GM19351 (cell line): ENCODE data around the gene MTHFD2.
"Not testable (repeated sequence)": the region's sequence is repeated elsewhere in the genome, so short reads cannot be mapped to it uniquely, and the experiment has no call there.

Experiments
- ATAC-seq: cut with Tn5 transposase; IDR thresholded peaks from one replicate; pipeline ENCODE4 v1.9.1; 2021; ENCODE audit warnings: mild to moderate bottlenecking, moderate library complexity; ENCODE audit not compliant: unreplicated experiment

Gene MTHFD2

DNA sequence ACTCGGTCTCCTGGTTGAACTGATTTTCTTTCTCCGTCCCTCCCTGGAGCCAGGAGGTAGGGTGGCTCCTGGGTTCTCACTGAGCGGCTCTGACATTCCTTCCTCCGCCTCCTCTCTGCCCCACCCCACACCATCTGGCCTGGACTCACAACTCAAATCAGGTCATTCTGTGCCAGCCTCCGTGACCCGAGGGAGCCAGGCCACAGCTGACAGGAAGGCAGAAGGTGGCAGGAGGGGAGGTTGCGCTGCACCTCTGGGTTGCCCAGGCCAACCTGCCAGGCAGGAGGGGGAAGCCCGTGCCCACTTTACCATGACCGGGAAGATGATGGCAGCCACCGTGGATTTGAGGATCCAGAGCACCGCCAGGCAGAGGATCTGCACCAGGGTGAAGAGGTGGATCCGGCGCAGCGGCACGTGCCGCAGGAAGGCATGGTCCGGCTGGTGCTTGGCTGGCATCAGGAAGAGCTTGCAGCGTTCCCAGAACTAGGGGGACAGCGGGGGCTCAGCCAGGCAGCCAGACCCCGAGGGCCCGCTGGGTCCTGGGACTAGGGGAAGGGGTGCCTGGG lies 28.3 kb downstream of the MTHFD2 start:
- no peak for ATAC-seq

DNA sequence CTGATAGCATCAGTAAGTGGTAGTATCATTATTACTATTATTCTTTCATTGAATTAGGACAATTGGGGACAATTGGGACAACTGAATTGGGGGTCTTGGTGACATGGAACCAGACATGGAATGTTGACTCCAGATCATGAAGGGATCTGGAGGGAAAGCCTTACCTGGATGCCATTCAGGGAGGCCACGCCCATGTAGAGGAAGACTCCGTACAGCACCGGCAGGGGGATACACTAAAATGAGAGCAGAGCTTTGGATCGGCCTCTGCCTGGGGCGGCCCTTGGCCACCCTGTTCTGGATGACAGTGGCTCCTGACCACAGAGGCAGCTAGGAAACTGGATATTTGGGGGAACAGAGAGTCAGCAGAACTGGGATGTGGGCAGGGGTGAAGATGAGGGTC lies 29.2 kb downstream of the MTHFD2 start:
- no peak for ATAC-seq

DNA sequence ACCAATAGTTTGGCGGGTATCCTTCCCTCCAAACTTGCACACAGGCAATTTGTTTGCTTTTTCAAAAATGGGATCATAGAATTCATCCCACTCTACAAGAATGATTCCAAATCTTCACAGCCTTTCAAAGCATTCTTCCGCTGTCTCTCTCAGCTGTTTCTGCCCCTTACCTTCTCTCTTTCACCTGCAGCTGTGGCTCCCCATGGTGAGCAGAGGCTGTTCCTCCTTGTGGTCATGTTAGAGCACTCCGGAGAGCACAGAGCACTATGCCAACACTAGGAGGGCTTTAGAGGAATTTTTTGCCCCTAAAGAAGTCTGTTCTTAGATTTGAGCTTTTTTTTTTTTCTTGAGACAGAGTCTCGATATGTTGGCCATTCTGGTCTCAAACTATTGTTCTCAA lies 30.4 kb downstream of the MTHFD2 start:
- no peak for ATAC-seq

DNA sequence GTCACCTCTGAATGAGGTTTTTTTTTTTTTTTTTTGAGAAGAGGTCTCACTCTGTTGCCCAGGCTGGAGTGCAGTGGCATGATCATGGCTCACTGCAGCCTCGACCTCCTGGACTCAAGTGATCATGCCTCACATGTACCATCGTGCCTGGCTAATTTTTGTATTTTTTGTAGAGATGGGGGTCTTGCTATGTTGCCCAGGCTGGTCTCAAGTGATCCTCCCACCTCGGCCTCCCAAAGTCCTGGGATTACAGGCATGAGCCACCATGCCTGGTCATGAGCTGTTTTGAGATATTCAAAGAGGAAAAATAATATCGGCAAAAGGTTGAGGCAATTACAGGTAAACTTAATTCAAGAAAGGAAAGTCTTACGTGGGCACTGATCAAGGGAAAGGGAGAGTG lies 31.4 kb downstream of the MTHFD2 start:
- ATAC-seq, result not testable (repeated sequence)

DNA sequence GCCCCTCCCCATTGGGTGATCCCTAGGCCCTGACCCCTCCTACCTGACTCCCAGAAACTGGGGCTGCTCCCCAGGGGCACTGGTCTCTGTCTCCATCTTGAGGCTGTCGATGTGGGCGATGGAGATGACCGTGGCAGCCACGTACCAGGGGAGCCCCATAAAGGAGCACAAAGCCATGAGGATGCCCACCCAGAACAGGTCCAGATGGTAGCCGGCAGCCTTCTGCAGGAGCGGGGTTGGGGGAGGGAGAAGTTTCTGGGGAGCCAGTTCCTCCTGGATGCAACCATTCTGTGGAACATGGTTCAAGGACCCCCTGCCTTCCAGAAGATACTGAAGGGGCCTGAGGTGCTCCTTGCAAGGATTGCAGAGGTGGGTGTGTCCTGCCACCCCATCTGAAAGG lies 34.0 kb downstream of the MTHFD2 start:
- ATAC-seq, result no peak

DNA sequence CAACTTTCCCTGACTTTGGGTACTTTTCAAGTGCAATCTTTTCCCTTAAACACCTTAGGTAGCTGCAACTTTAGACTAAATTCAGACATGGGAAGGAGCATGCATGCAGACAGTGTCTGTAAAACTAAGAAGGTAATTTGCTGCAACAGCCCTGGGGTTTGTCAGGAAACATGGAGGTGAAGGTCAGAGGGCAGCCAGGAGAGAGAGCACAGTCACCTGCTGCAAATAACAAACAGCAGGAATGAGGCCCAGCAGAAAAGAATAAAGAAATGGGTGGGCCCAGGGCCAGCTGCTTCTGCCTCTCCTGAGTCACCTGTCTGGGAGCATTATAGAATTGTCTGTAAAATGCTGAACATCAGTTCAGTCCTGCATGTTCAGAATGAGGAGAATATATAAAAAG lies 35.2 kb downstream of the MTHFD2 start:
- no peak for ATAC-seq

DNA sequence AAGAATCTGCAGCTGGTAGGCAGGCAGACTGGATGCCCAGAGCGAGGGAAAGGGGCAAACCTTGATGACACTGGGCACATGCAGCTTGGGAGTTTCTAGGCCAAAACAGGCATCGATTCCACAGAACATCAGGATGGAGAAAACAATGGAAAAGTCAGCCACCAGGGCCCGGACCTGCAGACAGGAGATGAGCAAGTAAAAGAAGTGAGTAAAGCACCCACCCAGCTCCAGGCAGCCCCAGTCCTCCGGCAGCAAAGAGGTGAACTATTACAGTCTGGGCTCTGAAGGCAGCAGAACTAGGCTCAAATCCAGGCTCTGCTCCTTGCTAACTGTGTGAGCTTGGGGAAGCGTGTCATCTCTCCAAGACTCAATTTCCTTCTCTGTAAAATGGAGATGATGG lies 36.6 kb downstream of the MTHFD2 start:
- ATAC-seq, result no peak

DNA sequence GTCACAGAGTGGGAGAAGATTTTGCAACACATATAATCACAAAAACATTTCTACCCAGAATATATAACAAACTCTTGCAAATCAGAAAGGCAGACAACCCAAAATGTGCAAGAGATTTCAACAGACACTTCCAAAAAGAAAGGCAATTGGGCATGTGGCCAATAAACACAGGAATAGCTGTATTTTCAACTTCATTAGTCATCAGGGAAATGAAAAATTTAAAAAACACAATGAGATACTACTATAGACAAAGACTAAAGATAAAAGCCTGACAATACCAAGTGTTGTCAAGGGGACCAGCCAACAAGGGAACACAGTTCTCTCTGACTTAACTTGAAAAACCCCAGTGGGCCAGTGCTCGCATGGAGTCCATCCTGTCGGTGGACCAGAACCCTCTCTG lies 40.5 kb downstream of the MTHFD2 start:
- no peak for ATAC-seq

DNA sequence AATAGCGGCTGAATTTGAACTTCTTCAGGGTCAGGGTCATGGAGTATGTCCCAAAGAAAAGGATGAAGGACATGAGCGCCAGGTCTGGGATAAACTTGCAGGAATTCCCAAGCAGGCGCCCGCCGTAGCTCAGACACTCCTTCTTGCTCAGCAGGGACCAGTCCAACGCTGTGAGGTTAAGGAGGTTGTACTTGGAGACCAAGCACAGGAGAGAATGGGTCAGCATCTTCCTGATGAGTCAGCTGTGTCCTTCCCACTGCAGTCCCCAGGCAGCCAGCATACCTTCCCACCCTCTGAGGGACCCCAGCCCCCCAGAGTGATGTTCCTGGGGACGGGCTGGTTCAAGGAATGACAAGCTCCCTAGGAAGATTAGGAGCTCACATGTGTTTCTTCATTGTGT lies 40.9 kb downstream of the MTHFD2 start:
- no peak for ATAC-seq

DNA sequence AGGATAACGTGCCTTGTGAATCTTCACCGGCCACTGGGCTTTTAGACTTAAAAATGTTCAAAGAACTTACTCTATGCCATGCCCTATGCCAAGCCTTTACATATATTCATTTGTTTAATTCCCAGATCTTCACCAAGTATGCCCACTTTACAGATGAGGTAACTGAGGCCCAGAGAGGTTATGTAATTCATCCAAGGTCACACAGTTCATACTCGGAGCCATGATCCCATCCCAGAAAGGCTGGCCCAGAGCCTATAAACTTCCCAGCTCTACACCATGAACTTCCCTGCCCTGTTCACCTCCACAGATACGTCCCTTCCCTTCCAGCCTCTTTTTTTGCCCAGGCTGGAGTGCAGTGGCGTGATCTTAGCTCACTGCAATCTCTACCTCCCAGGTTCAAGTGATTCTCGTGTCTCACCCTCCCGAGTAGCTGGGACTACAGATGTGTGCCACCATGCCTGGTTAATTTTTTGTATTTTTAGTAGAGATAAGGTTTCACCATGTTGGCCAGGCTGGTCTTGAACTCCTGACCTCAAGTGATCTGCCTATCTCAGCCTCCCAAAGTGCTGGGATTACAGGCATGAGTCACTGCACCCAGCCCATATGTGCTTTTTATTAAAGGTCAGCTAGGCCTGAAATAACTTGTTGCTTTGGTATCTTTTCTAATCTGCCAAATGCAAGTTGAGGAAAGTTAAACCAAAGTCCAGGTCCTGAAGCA lies 44.1 kb downstream of the MTHFD2 start:
- no peak for ATAC-seq

DNA sequence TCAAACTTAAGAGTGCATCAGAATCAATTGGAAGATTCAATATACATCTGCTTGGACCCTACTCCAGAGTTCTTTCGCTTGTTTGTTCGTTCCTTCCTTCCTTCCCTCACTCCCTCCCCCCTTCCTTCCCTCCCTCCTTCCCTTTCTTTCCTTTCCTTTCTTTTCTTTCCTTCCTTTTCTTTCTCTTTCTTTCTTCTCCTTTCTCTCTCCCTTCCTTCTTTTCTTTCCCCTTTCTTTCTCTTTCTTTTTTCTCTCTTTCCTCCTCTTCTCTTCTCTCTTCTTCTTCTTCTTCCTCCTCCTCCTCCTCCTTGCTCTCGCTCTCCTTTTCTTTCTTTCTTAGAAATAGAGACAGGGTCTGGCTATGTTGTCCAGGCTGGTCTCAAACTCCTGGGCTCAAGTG lies 45.9 kb downstream of the MTHFD2 start:
- ATAC-seq, result no peak

DNA sequence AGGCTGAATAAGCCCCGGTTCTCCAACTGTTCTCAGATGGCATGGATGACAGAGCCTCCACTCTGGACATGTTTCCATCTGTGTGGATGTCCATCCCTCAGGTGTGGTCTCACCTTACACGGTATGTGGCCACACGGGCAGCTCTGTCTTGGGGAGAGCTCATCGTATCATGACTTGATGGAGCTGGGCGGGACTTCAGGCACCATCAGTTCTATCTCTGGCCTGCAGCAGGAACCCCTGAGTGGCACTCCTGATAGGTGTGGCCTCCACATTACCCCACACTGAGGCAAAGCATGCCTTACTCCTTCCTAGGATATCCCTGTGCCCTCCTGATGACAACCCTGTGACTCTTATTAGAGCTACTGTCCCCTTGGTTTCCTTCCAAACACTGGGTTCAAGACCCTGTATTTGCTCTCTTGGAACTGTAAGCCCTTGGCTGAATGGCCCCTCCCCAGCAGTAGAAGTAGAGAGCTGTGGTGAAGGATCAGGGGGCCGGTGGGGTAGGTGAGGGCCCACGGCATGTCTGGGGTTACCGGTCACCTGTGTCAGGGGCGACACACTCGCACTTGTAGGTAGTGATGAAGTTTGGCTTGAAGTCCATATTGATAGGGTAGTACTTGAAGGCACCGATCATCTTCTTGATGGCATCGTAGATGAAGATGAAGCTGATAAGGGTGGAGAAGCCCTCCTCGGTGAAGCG lies 48.2 kb downstream of the MTHFD2 start:
- ATAC-seq, result no peak

DNA sequence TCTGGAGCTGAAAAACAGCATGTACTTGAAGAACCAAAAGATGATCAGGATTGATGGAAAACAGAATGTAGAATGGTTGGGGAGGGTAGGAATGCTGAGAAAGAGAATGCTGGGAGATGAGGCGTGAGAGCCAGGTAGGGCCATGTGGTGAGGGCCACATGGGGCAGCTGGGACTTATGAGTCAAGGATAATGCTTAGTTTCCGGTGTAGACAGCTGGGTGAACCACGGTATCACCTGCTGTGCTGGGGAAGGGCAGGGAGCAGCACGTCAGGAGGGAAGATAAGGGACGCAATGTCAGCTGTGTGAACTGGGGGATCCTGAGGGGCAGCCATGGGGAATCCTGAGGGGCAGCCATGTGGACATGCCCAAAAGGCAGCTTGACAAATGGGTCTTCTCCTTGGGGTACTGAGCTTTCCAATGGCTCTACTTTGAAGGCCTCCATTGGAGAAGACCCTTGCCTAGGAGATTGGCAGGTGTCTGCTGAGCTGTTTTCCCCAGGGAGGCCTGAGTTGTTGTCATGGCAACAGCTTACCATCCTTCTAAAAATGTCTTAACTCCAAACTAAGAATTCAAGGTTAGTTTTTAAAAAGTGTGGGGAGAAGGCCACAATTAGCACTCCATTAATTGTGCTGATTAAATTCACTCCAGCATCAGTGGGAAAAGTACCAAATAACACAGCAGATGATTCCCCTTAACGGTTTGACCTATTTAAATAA lies 51.1 kb downstream of the MTHFD2 start:
- no peak for ATAC-seq

DNA sequence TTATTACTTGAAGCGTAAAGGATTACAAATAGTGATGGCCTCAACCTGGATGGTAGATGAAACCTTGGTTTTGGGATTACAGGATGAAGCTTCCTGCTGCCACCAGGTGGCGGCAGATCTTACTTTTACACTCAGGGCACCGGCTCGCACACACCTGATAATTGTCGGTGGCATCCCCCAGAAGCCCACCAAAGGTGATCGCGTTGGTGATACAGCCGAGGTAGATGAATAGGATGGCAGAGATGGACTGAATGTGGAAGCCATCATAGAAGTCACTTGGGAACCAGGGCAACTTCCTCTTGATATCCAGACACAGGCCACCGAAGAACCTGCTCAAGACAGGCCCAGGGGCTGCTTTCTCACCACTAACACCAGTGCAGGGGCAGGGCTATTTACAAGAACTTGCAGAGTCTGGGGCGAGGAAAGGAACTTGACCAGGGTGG lies 51.8 kb downstream of the MTHFD2 start:
- no peak for ATAC-seq

DNA sequence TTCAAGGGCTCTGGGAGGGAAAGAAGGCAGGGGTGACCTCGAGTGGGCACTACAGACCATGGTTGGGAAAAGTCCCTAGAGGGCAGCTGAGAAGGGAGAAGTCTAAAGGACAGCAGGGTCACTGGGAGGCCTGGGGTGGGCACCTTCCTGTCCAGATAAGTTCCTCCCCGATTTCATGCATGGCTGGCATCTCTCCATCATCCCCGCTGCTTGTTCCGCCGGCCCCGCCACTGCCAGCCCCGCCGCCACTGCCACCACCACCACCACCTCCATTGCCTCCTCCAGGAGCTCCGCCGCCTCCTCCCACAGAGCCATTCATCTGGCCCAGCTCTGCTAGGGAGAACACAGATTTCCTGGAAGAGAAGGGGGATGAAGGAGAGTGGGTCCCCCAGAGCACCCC lies 53.6 kb downstream of the MTHFD2 start:
- no peak for ATAC-seq

DNA sequence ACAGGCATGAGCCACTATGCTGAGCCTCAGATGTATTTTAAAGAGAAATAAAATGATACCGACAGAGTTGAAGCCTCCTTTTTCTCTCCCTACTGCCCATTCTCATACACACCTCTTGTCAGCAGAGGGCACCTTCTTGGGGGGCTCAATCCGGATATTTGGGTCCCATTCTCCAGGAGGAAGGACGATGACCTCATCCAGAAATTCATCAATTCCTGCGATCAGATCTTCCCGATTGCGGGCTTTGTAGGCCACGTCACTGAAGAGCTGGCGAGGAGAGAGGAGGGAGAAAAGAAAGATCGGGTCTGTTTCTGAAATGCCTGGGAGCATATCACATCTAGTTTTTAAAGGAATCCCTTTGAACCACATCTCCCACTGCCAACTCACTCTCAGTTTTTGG lies 54.4 kb downstream of the MTHFD2 start:
- no peak for ATAC-seq

DNA sequence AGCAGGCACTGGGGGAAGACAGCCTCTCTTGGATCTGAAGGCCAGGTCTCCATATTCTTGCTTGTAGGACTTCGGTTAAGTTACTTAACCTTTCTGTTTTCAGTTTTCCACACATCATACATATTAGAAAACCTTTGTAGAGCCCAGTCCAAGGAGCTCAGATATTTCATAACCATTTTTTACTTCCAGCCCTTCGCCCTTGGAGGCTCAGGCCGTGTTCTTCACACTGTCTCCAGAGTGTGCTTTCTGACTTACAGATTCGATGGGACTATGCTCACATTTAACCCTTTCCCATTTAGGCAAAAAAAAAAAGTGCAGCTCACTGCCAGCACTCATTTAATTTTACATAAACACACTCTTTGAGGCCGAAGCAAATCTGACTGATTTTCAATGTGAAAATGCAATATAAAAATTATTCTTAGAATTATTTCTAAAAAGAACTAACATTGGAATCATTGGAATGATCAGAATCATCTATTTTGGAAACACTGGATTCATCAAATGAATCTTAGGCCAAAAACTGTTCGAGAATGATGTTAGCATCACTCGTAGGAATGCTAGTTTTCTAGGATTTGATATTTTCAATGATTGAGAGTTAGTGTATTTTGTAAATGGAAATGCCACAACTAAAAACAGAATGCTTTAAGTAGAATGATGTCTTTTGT lies 55.0 kb downstream of the MTHFD2 start:
- ATAC-seq, result no peak

DNA sequence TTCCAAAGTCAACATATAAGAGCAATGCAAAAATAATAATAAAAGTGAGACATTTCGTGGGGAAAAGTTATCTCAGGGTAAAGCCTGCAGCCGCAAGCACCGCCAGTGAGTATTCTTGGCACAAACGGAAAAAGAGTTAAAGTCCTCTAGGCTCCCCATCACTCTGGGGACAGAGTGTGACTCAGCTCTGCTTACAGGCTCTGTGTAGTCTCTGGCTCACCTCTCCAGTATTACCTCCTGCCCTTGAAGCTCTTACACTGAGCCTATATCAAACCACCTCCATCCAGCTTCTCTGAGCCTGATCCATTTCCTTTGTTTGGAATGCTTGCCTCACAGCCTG lies 55.5 kb downstream of the MTHFD2 start:
- no peak for ATAC-seq

DNA sequence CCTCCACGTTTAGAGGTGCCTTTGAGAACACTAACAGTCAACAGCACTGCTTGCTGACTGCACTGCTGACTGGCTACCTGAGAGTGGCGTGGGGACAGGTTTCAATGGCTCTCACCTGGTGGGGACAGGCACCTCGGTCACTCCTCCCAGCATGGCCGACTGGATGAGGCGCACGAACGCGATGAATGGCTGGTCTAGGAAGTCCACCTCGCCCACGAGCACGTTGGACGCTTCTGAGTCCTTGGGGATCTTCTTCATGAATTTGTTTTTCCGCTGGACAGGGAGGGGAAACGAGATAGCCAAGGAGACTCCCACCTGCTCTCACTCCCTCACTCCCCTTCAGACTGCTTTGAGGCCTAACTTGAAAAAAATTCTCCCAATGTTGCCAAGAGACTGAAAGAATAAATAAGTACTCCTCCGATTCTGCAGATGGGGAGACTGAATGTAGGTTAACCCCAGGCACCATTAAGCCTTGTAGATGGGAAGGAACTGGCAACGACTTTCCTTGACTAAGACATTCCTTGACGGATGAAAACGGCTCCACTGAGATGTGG lies 57.3 kb downstream of the MTHFD2 start:
- ATAC-seq, result no peak

DNA sequence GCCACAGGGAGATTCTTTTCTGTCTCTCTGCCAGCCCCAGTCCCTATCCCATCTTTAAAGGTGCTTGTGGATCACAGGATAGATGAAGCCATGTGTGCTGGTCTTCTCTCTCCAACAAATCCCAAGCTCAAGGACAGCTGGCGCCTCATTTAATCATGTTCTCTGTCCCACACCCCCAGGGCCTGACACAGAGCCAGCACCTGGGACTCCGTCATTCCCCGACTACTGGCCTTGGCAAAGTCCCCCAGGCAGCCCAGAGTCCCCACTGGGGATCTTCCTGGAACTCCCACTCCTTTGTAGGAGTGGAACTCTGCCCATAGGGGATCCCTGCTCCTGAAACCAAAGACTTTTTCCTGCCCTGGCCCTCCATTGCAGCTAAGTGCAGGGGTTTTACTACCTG lies 60.8 kb downstream of the MTHFD2 start:
- no peak for ATAC-seq

DNA sequence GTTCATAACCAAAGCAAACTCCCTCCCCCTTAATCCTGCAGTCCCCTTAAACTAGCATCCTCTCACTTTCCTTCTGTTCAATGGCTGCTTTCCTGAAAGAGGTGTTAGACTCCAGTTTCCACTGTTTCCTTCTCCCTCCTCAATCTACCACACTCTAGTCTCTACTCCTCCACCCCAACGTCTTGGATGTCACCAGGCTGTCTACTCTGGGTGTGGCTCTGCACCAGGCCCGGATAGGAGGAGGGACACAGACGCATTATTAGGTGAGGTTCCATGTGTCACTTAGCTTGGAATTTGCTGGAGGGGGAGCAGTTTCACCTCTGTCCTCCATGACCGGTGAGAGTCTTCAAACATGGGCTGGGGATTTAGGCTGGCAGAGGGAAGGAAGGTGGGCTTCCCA lies 61.3 kb downstream of the MTHFD2 start:
- ATAC-seq, result no peak
